Measurements from ENCODE around the gene POMT2.

POMT2 gene

GRCh38 chr14:77264466-77265186 is 56.1 kb downstream of the POMT2 start:
- no peak for DNase-seq

- peak; percentile 32 for DNase-seq
Observed at GRCh38 chr14:77260631-77261030, 60.1 kb downstream of the POMT2 start.

GRCh38 chr14:77260199-77260598 is 60.5 kb downstream of the POMT2 start:
- DNase-seq, result no peak

GRCh38 chr14:77259025-77259715 is 61.5 kb downstream of the POMT2 start:
- no peak for DNase-seq

- no peak for DNase-seq
Observed at GRCh38 chr14:77258566-77258965, 62.1 kb downstream of the POMT2 start.

- no peak for DNase-seq
Observed at GRCh38 chr14:77257700-77258099, 63.0 kb downstream of the POMT2 start.

GRCh38 chr14:77256694-77257093 is 64.0 kb downstream of the POMT2 start:
- DNase-seq, result no peak

- no peak for DNase-seq
Observed at GRCh38 chr14:77253333-77254190, 67.1 kb downstream of the POMT2 start.

- no peak for DNase-seq
Observed at GRCh38 chr14:77251870-77252269, 68.8 kb downstream of the POMT2 start.

GRCh38 chr14:77250927-77251326 is 69.8 kb downstream of the POMT2 start:
- DNase-seq, result no peak

- DNase-seq, result no peak
Observed at GRCh38 chr14:77249286-77249685, 71.4 kb downstream of the POMT2 start.

GRCh38 chr14:77248666-77249065 is 72.0 kb downstream of the POMT2 start:
- no peak for DNase-seq

- DNase-seq, result no peak
Observed at GRCh38 chr14:77246784-77247183, 73.9 kb downstream of the POMT2 start.

GRCh38 chr14:77245820-77246219 is 74.9 kb downstream of the POMT2 start:
- DNase-seq, result no peak

GRCh38 chr14:77243853-77244252 is 76.8 kb downstream of the POMT2 start:
- DNase-seq, result no peak

GRCh38 chr14:77242752-77243151 is 77.9 kb downstream of the POMT2 start:
- DNase-seq, result no peak

GRCh38 chr14:77241955-77242354 is 78.7 kb downstream of the POMT2 start:
- no peak for DNase-seq

GRCh38 chr14:77240336-77240915 is 80.3 kb downstream of the POMT2 start:
- DNase-seq, result no peak

GRCh38 chr14:77239412-77239811 is 81.3 kb downstream of the POMT2 start:
- no peak for DNase-seq

GRCh38 chr14:77238996-77239395 is 81.7 kb downstream of the POMT2 start:
- DNase-seq, result no peak

- DNase-seq, result no peak
Observed at GRCh38 chr14:77238356-77238755, 82.3 kb downstream of the POMT2 start.

- no peak for DNase-seq
Observed at GRCh38 chr14:77236814-77237213, 83.9 kb downstream of the POMT2 start.

- no peak for DNase-seq
Observed at GRCh38 chr14:77231721-77232120, 89.0 kb downstream of the POMT2 start.
